ENCODE data around the gene HGF.

HGF gene

GRCh38 chr7:81767926-81768325 is 1.9 kb downstream of the HGF start:
- Histone ChIP-seq H3K4me3 (ENCODE audit: low read length) (no peak overlapping the region), H3K9me3 (ENCODE audit: low read length) (no peaks in the 10 kb centered on the region), H2AFZ (ENCODE audit: low read depth, low read length) (no peak overlapping the region), H3K4me1 (ENCODE audit: insufficient read depth, low read length) (peaks cover 2% of the 10 kb centered on the region), H3K27me3 (ENCODE audit: insufficient read depth, low read length) (no peaks in the 10 kb centered on the region), H3K36me3 (ENCODE audit: insufficient read depth, low read length) (no peaks in the 10 kb centered on the region)

DNA sequence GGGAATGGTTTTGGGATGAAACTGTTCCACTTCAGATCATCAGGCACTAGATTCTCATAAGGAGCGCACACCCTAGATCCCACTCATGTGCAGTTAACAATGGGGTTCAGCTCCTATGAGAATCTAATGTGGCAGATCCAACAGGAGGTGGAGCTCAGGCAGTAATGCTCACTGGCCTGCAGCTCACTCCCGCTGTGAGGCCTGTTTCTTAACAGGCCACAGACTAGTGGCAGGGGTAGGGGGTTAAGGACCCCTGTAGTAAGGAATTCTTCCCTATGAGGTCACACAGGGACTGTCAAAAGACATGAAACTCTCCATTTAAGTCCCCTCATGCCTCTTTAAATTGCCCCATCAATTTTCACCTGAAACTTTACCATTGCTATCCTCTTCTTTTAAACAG is 8.0 kb downstream of the HGF start:
- no peaks in the 10 kb centered on the region for H3K27me3 ChIP-seq (ENCODE audit: insufficient read depth, low read length)
- H3K4me1 ChIP-seq (ENCODE audit: insufficient read depth, low read length), result peaks cover 3% of the 10 kb centered on the region
- H3K4me3 ChIP-seq (ENCODE audit: low read length), result no peak overlapping the region
- no peak overlapping the region for H2AFZ ChIP-seq (ENCODE audit: low read depth, low read length)
- H3K9me3 ChIP-seq (ENCODE audit: low read length), result no peaks in the 10 kb centered on the region
- no peaks in the 10 kb centered on the region for H3K36me3 ChIP-seq (ENCODE audit: insufficient read depth, low read length)

- Histone ChIP-seq H3K27me3 (ENCODE audit: insufficient read depth, low read length) (no peaks in the 10 kb centered on the region), H2AFZ (ENCODE audit: low read depth, low read length) (no peak overlapping the region), H3K9me3 (ENCODE audit: low read length) (no peaks in the 10 kb centered on the region), H3K36me3 (ENCODE audit: insufficient read depth, low read length) (no peaks in the 10 kb centered on the region), H3K4me3 (ENCODE audit: low read length) (no peak overlapping the region), H3K4me1 (ENCODE audit: insufficient read depth, low read length) (peaks cover 3% of the 10 kb centered on the region)
Observed at GRCh38 chr7:81761031-81761430, 8.8 kb downstream of the HGF start.

DNA sequence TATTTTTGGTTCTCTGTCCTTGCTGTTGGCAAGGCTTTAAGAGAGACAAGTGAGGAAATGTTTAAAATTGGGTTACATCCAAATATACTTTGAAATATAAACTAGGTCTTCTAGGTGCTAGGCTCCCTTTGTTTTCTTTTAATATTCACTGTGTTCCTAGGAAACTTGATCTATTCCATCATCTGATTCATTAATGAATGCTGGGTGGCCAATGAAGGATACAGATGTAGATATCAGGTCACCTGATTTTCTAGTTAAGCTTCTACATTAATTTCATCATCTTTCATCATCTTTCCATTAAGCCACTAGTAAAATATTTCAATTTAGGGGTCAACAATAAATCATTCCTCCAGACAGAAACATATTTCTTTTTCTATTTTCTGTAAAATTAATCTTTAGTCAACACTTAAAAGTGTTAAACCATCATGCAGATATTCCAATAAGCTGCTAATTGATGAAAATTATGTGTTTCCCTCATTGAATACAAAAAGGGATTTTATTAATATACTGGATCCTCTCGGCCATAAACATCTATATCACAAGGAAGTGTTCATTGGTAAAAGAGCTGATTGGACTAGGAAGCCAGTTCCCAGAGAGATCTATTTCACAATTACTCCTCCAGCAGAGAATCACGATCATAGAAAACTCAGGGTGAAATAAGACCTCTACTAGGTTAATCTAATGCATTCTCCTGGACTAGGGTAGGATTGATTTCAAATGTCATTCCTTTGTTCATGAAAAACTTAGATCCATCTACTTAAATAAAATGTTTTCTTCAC is 14.7 kb downstream of the HGF start:
- H3K4me3 ChIP-seq (ENCODE audit: low read length), result no peak overlapping the region
- no peaks in the 10 kb centered on the region for H3K36me3 ChIP-seq (ENCODE audit: insufficient read depth, low read length)
- H3K9me3 ChIP-seq (ENCODE audit: low read length), result no peaks in the 10 kb centered on the region

DNA sequence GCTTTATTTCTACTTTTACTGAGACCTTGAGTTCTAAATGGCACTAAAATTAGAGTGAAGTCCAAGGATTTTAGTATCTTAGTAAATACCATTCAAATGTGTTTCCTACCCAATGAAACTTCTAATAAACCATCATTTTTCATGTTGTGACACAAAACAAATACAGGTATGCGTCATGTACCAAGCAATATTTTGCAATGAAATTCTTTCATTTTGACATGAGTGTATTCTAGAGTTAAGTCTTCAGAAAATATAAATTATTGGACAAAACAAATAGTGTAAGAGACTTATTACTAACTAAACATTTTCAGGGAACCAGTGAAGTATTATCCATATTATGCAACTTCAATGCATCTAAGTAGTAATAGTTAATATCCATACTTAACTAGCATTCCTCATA is 16.5 kb downstream of the HGF start:
- no peaks in the 10 kb centered on the region for H3K36me3 ChIP-seq (ENCODE audit: insufficient read depth, low read length)
- H3K27me3 ChIP-seq (ENCODE audit: insufficient read depth, low read length), result no peaks in the 10 kb centered on the region
- no peak overlapping the region for H2AFZ ChIP-seq (ENCODE audit: low read depth, low read length)
- H3K4me1 ChIP-seq (ENCODE audit: insufficient read depth, low read length), result peaks cover under 1% of the 10 kb centered on the region
- no peaks in the 10 kb centered on the region for H3K9me3 ChIP-seq (ENCODE audit: low read length)
- H3K4me3 ChIP-seq (ENCODE audit: low read length), result no peak overlapping the region

More for the DNA sequence above, 14.7 kb downstream of the HGF start:
- Histone ChIP-seq H3K27me3 (ENCODE audit: insufficient read depth, low read length) (no peaks in the 10 kb centered on the region), H2AFZ (ENCODE audit: low read depth, low read length) (no peak overlapping the region), H3K4me1 (ENCODE audit: insufficient read depth, low read length) (peaks cover 3% of the 10 kb centered on the region)

- Histone ChIP-seq H3K4me3 (ENCODE audit: low read length) (no peak overlapping the region), H3K36me3 (ENCODE audit: insufficient read depth, low read length) (no peaks in the 10 kb centered on the region), H2AFZ (ENCODE audit: low read depth, low read length) (no peak overlapping the region), H3K4me1 (ENCODE audit: insufficient read depth, low read length) (no peaks in the 10 kb centered on the region), H3K27me3 (ENCODE audit: insufficient read depth, low read length) (no peaks in the 10 kb centered on the region), H3K9me3 (ENCODE audit: low read length) (no peaks in the 10 kb centered on the region)
Observed at GRCh38 chr7:81752318-81752714, 17.5 kb downstream of the HGF start.

DNA sequence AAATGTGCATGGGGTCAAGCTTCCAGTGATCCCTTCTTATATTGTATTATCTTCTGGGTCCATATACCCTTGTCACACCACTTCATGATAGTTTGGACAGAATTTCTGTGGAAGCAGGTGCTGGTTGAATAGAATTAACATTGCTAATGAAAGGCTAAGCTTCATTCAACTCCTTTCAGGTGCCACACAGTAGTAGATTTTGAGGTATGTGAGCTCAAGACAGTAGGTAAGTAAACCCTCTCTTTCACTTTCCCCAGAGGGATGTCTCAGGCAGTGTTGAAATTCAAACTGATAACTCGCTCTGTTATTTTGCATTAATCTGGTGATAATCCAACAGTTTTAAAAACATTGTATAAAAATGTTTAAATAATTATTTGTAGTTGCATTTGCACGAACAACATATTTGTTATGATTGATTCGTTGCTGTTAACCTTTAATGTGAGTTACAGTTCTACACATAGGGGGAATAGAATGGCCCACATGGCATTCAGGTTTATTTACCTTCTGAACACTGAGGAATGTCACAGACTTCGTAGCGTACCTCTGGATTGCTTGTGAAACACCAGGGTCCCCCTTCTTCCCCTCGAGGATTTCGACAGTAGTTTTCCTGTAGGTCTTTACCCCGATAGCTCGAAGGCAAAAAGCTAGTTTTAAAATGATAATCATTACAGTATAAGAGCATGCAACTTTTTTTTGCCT is 18.1 kb downstream of the HGF start:
- Histone ChIP-seq H3K9me3 (ENCODE audit: low read length) (no peaks in the 10 kb centered on the region), H3K27me3 (ENCODE audit: insufficient read depth, low read length) (no peaks in the 10 kb centered on the region), H3K4me1 (ENCODE audit: insufficient read depth, low read length) (no peaks in the 10 kb centered on the region), H3K36me3 (ENCODE audit: insufficient read depth, low read length) (no peaks in the 10 kb centered on the region), H3K4me3 (ENCODE audit: low read length) (no peak overlapping the region), H2AFZ (ENCODE audit: low read depth, low read length) (no peak overlapping the region)

DNA sequence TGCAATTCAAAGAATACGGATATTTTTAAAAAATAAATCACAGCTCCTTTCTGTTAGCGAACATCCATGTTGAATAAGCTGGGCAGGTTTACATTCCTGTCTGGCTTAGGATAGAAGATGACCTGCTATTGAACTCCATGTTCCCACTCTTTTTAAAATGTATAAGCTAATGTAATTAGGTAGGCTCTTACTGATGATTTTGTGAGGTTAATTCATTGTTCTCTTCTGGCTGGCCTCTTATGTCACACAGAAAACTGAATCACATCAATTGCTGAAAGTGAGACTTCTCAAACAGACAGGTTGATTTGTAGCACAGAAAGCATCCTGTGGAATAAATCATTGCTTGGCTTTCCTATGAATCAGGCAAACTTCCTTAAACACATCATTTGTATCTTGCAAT is 24.2 kb downstream of the HGF start:
- Histone ChIP-seq H3K4me3 (ENCODE audit: low read length) (no peak overlapping the region), H3K27me3 (ENCODE audit: insufficient read depth, low read length) (no peaks in the 10 kb centered on the region), H3K9me3 (ENCODE audit: low read length) (no peaks in the 10 kb centered on the region), H2AFZ (ENCODE audit: low read depth, low read length) (no peak overlapping the region), H3K36me3 (ENCODE audit: insufficient read depth, low read length) (no peaks in the 10 kb centered on the region), H3K4me1 (ENCODE audit: insufficient read depth, low read length) (no peaks in the 10 kb centered on the region)

GRCh38 chr7:81744389-81744788 is 25.5 kb downstream of the HGF start:
- Histone ChIP-seq H3K4me1 (ENCODE audit: insufficient read depth, low read length) (no peaks in the 10 kb centered on the region), H3K27me3 (ENCODE audit: insufficient read depth, low read length) (no peaks in the 10 kb centered on the region), H2AFZ (ENCODE audit: low read depth, low read length) (no peak overlapping the region), H3K4me3 (ENCODE audit: low read length) (no peak overlapping the region), H3K9me3 (ENCODE audit: low read length) (no peaks in the 10 kb centered on the region), H3K36me3 (ENCODE audit: insufficient read depth, low read length) (no peaks in the 10 kb centered on the region)

DNA sequence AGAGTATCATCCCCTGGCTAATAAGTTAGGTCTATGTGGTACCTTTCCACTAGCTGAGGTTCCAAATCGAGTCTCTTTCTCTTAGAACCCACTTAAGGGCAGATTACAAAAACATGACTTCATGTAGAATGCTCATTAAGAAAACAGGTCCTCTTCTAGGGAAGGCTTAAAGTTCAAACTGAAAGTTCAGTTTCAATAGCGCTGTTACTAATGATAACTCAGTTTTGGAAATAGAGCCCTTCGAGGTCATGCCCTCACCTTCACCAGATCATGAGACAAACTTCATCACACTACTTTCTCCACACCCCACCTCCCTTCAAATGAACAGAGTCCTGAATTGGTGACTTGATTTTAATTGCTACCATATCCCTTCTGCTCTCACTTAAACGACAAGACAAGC is 26.2 kb downstream of the HGF start:
- Histone ChIP-seq H3K9me3 (ENCODE audit: low read length) (no peaks in the 10 kb centered on the region), H3K4me3 (ENCODE audit: low read length) (no peak overlapping the region), H3K4me1 (ENCODE audit: insufficient read depth, low read length) (no peaks in the 10 kb centered on the region), H2AFZ (ENCODE audit: low read depth, low read length) (no peak overlapping the region), H3K36me3 (ENCODE audit: insufficient read depth, low read length) (no peaks in the 10 kb centered on the region), H3K27me3 (ENCODE audit: insufficient read depth, low read length) (no peaks in the 10 kb centered on the region)

GRCh38 chr7:81743201-81743600 is 26.6 kb downstream of the HGF start:
- Histone ChIP-seq H3K27me3 (ENCODE audit: insufficient read depth, low read length) (no peaks in the 10 kb centered on the region), H3K4me3 (ENCODE audit: low read length) (no peak overlapping the region), H3K4me1 (ENCODE audit: insufficient read depth, low read length) (no peaks in the 10 kb centered on the region), H3K36me3 (ENCODE audit: insufficient read depth, low read length) (no peaks in the 10 kb centered on the region), H3K9me3 (ENCODE audit: low read length) (no peaks in the 10 kb centered on the region), H2AFZ (ENCODE audit: low read depth, low read length) (no peak overlapping the region)

DNA sequence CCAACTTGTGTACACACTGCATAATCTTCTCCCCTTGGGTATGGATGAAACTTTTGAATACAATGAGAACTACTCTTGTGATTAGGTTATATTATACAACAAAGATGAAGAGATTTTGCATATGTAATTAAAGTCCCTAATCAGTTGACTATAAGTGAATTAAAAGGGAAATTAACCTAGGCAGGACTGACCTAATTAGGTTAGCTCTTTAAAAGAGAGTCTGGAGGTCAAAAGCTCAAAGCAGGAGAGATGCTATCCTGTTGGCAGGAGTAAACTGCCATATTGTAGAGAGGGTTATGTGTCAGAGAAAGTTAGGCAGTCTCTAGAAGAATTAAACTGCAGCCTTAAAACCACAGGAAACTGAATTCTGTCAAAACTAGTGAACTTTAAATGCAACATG is 29.4 kb downstream of the HGF start:
- Histone ChIP-seq H3K9me3 (ENCODE audit: low read length) (no peaks in the 10 kb centered on the region), H2AFZ (ENCODE audit: low read depth, low read length) (no peak overlapping the region), H3K36me3 (ENCODE audit: insufficient read depth, low read length) (no peaks in the 10 kb centered on the region), H3K4me1 (ENCODE audit: insufficient read depth, low read length) (no peaks in the 10 kb centered on the region), H3K27me3 (ENCODE audit: insufficient read depth, low read length) (no peaks in the 10 kb centered on the region), H3K4me3 (ENCODE audit: low read length) (no peak overlapping the region)

DNA sequence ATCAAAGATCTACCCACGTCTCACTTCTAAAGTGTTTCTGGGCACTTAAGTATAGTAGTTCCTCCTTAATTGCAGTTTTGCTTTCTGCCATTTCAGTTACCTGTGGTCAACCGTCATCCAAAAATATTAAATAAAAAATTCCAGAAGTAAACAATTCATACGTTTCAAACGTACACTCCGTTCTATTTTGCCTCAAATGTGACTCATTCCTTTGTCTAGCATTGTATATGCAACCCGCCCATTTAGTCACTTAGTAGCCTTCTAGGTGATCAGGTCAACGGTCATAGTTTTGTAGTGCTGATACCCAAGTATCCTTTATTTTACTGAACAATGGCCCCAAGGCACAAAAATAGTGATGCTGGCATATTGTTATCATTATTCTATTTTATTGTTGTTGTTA is 33.8 kb downstream of the HGF start:
- Histone ChIP-seq H3K27me3 (ENCODE audit: insufficient read depth, low read length) (no peaks in the 10 kb centered on the region), H3K36me3 (ENCODE audit: insufficient read depth, low read length) (no peaks in the 10 kb centered on the region), H3K9me3 (ENCODE audit: low read length) (no peaks in the 10 kb centered on the region), H3K4me3 (ENCODE audit: low read length) (no peak overlapping the region), H3K4me1 (ENCODE audit: insufficient read depth, low read length) (no peaks in the 10 kb centered on the region), H2AFZ (ENCODE audit: low read depth, low read length) (no peak overlapping the region)

DNA sequence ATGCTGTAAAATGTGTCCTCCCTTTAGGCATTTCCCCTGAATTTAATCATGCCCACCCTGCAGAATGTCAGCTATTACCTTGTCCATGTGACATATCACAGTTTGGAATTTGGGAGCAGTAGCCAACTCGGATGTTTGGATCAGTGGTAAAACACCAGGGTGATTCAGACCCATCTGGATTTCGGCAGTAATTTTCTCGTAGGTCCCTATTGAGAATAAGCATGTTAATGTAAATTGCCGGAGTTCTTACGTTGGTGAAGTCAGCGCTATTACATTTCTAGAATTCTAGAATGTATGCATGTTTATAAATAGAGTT is 44.1 kb downstream of the HGF start:
- Histone ChIP-seq H3K36me3 (ENCODE audit: insufficient read depth, low read length) (no peaks in the 10 kb centered on the region), H3K4me1 (ENCODE audit: insufficient read depth, low read length) (no peaks in the 10 kb centered on the region), H3K4me3 (ENCODE audit: low read length) (no peak overlapping the region), H3K9me3 (ENCODE audit: low read length) (no peaks in the 10 kb centered on the region), H3K27me3 (ENCODE audit: insufficient read depth, low read length) (no peaks in the 10 kb centered on the region), H2AFZ (ENCODE audit: low read depth, low read length) (no peak overlapping the region)

Data from neuron (in vitro differentiated cells).